Gastroesophageal sphincter (tissue), 3 donors: ENCODE results near the gene RAPGEF1.

Experiments
- POLR2A ChIP-seq, 2 donors: fragments of 450-650 bp; IDR thresholded peaks; one replicate each; pipeline ENCODE4 v1.6.1; 2017; ENCODE audit warnings: antibody characterized with exemption in 2 of 2, mild to moderate bottlenecking in 2 of 2, moderate library complexity in 1 of 2
- TF ChIP-seq, protein P1 (sequence below), 4 experiments: fragments of 200-600 bp in 2 of 4; fragments of 450-650 bp in 2 of 4; sonication (generic) in 1 of 4; IDR thresholded peaks; one replicate each; pipeline ENCODE4 v1.5.1; 2017 to 2019; ENCODE audit warnings: antibody characterized with exemption in 4 of 4, mild to moderate bottlenecking in 2 of 4, moderate library complexity in 2 of 4

GRCh38 chr9:131704141-131704983 is 35.5 kb downstream of the RAPGEF1 start:
- TF ChIP-seq, protein P1, sequence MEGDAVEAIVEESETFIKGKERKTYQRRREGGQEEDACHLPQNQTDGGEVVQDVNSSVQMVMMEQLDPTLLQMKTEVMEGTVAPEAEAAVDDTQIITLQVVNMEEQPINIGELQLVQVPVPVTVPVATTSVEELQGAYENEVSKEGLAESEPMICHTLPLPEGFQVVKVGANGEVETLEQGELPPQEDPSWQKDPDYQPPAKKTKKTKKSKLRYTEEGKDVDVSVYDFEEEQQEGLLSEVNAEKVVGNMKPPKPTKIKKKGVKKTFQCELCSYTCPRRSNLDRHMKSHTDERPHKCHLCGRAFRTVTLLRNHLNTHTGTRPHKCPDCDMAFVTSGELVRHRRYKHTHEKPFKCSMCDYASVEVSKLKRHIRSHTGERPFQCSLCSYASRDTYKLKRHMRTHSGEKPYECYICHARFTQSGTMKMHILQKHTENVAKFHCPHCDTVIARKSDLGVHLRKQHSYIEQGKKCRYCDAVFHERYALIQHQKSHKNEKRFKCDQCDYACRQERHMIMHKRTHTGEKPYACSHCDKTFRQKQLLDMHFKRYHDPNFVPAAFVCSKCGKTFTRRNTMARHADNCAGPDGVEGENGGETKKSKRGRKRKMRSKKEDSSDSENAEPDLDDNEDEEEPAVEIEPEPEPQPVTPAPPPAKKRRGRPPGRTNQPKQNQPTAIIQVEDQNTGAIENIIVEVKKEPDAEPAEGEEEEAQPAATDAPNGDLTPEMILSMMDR (IDR thresholded peaks at IDR 0.05) = no peak
- TF ChIP-seq POLR2A (IDR thresholded peaks at IDR 0.05) = no peak
